ENCODE results near the gene RNU1-3. TPM values are rescaled to one million over a fixed set of nuclear protein-coding genes. Genes with fewer than 3 reads are reported as not detected.
"Not testable (repeated sequence)": the region's sequence is repeated elsewhere in the genome, so short reads cannot be mapped to it uniquely, and the experiment has no call there.

The RNU1-3 gene
- total and polyA plus RNA-seq, 4 donors = 1.2 to 29,651 (median 4,182) TPM; not detected in 1

- not testable (repeated sequence) for H3K9me3 ChIP-seq (ENCODE audit: control insufficient read depth, insufficient read depth, low read length)
- WGBS (ENCODE audit: insufficient coverage) = no CpG with 5 or more reads among the region's 32 CpGs
Observed at GRCh38 chr1:16658234-16658633, 8.5 kb downstream of the RNU1-3 start.

GRCh38 chr1:16656981-16657683 lies 9.6 kb downstream of the RNU1-3 start:
- H3K36me3 ChIP-seq (ENCODE audit: control insufficient read depth, insufficient read depth, low read length); H3K27me3 ChIP-seq (ENCODE audit: control insufficient read depth, insufficient read depth, low read length); H3K4me3 ChIP-seq (ENCODE audit: low read depth, low read length); H3K27ac ChIP-seq (ENCODE audit: low read depth, low read length); DNase-seq (ENCODE audit: low read depth in 4 of 6, low spot score in 6 of 6); H3K4me1 ChIP-seq (ENCODE audit: control insufficient read depth, insufficient read depth, low read length); H3K9me3 ChIP-seq (ENCODE audit: control insufficient read depth, insufficient read depth, low read length): not testable (repeated sequence)
- WGBS (ENCODE audit: insufficient coverage) = no CpG with 5 or more reads among the region's 14 CpGs

More at GRCh38 chr1:16658234-16658633, 8.5 kb downstream of the RNU1-3 start:
- DNase-seq (ENCODE audit: low read depth in 4 of 6, low spot score in 6 of 6); H3K36me3 ChIP-seq (ENCODE audit: control insufficient read depth, insufficient read depth, low read length); H3K4me1 ChIP-seq (ENCODE audit: control insufficient read depth, insufficient read depth, low read length); H3K27ac ChIP-seq (ENCODE audit: low read depth, low read length); H3K27me3 ChIP-seq (ENCODE audit: control insufficient read depth, insufficient read depth, low read length); H3K4me3 ChIP-seq (ENCODE audit: low read depth, low read length): not testable (repeated sequence)

- not testable (repeated sequence) for H3K27ac ChIP-seq (ENCODE audit: low read depth, low read length); H3K4me1 ChIP-seq (ENCODE audit: control insufficient read depth, insufficient read depth, low read length); H3K36me3 ChIP-seq (ENCODE audit: control insufficient read depth, insufficient read depth, low read length); H3K4me3 ChIP-seq (ENCODE audit: low read depth, low read length); DNase-seq (ENCODE audit: low read depth in 4 of 6, low spot score in 6 of 6); H3K27me3 ChIP-seq (ENCODE audit: control insufficient read depth, insufficient read depth, low read length); H3K9me3 ChIP-seq (ENCODE audit: control insufficient read depth, insufficient read depth, low read length)
- WGBS (ENCODE audit: insufficient coverage) = no CpG with 5 or more reads among the region's 6 CpGs
Observed at GRCh38 chr1:16656574-16656973, 10.2 kb downstream of the RNU1-3 start.

- H3K4me3 ChIP-seq (ENCODE audit: low read depth, low read length); H3K9me3 ChIP-seq (ENCODE audit: control insufficient read depth, insufficient read depth, low read length); H3K36me3 ChIP-seq (ENCODE audit: control insufficient read depth, insufficient read depth, low read length); DNase-seq (ENCODE audit: low read depth in 4 of 6, low spot score in 6 of 6); H3K4me1 ChIP-seq (ENCODE audit: control insufficient read depth, insufficient read depth, low read length); H3K27me3 ChIP-seq (ENCODE audit: control insufficient read depth, insufficient read depth, low read length); H3K27ac ChIP-seq (ENCODE audit: low read depth, low read length): not testable (repeated sequence)
- no CpG with 5 or more reads among the region's 1 CpG for WGBS (ENCODE audit: insufficient coverage)
Observed at GRCh38 chr1:16651560-16651959, 15.2 kb downstream of the RNU1-3 start.

GRCh38 chr1:16649960-16650359 lies 16.8 kb downstream of the RNU1-3 start:
- H3K36me3 ChIP-seq (ENCODE audit: control insufficient read depth, insufficient read depth, low read length); H3K4me3 ChIP-seq (ENCODE audit: low read depth, low read length); H3K27ac ChIP-seq (ENCODE audit: low read depth, low read length); H3K4me1 ChIP-seq (ENCODE audit: control insufficient read depth, insufficient read depth, low read length); DNase-seq (ENCODE audit: low read depth in 4 of 6, low spot score in 6 of 6); H3K27me3 ChIP-seq (ENCODE audit: control insufficient read depth, insufficient read depth, low read length); H3K9me3 ChIP-seq (ENCODE audit: control insufficient read depth, insufficient read depth, low read length): not testable (repeated sequence)
- no CpG with 5 or more reads among the region's 9 CpGs for WGBS (ENCODE audit: insufficient coverage)

- H3K27ac ChIP-seq (ENCODE audit: low read depth, low read length); H3K9me3 ChIP-seq (ENCODE audit: control insufficient read depth, insufficient read depth, low read length); H3K4me1 ChIP-seq (ENCODE audit: control insufficient read depth, insufficient read depth, low read length); H3K36me3 ChIP-seq (ENCODE audit: control insufficient read depth, insufficient read depth, low read length); H3K4me3 ChIP-seq (ENCODE audit: low read depth, low read length); DNase-seq (ENCODE audit: low read depth in 4 of 6, low spot score in 6 of 6); H3K27me3 ChIP-seq (ENCODE audit: control insufficient read depth, insufficient read depth, low read length): not testable (repeated sequence)
- no CpG with 5 or more reads among the region's 6 CpGs for WGBS (ENCODE audit: insufficient coverage)
Observed at GRCh38 chr1:16649390-16649789, 17.4 kb downstream of the RNU1-3 start.

GRCh38 chr1:16648756-16649155 lies 18.0 kb downstream of the RNU1-3 start:
- not testable (repeated sequence) for DNase-seq (ENCODE audit: low read depth in 4 of 6, low spot score in 6 of 6); H3K4me3 ChIP-seq (ENCODE audit: low read depth, low read length); H3K27me3 ChIP-seq (ENCODE audit: control insufficient read depth, insufficient read depth, low read length); H3K27ac ChIP-seq (ENCODE audit: low read depth, low read length); H3K9me3 ChIP-seq (ENCODE audit: control insufficient read depth, insufficient read depth, low read length); H3K36me3 ChIP-seq (ENCODE audit: control insufficient read depth, insufficient read depth, low read length)
- peaks cover 15% of the 10 kb centered on the region for H3K4me1 ChIP-seq (ENCODE audit: control insufficient read depth, insufficient read depth, low read length)
- WGBS (ENCODE audit: insufficient coverage) = no CpG with 5 or more reads among the region's 8 CpGs

- peaks cover 20% of the 10 kb centered on the region for H3K4me1 ChIP-seq (ENCODE audit: control insufficient read depth, insufficient read depth, low read length)
- H3K27ac ChIP-seq (ENCODE audit: low read depth, low read length); H3K9me3 ChIP-seq (ENCODE audit: control insufficient read depth, insufficient read depth, low read length); H3K27me3 ChIP-seq (ENCODE audit: control insufficient read depth, insufficient read depth, low read length); H3K4me3 ChIP-seq (ENCODE audit: low read depth, low read length); H3K36me3 ChIP-seq (ENCODE audit: control insufficient read depth, insufficient read depth, low read length); DNase-seq (ENCODE audit: low read depth in 4 of 6, low spot score in 6 of 6): not testable (repeated sequence)
- WGBS (ENCODE audit: insufficient coverage) = no CpG with 5 or more reads among the region's 32 CpGs
Observed at GRCh38 chr1:16648250-16648649, 18.5 kb downstream of the RNU1-3 start.

GRCh38 chr1:16647179-16648176 lies 19.3 kb downstream of the RNU1-3 start:
- not testable (repeated sequence) for H3K36me3 ChIP-seq (ENCODE audit: control insufficient read depth, insufficient read depth, low read length); H3K9me3 ChIP-seq (ENCODE audit: control insufficient read depth, insufficient read depth, low read length); DNase-seq (ENCODE audit: low read depth in 4 of 6, low spot score in 6 of 6); H3K27ac ChIP-seq (ENCODE audit: low read depth, low read length); H3K27me3 ChIP-seq (ENCODE audit: control insufficient read depth, insufficient read depth, low read length); H3K4me3 ChIP-seq (ENCODE audit: low read depth, low read length)
- 29% methylated on average over 10 of the region's 84 CpGs for WGBS (ENCODE audit: insufficient coverage)
- peaks cover 28% of the 10 kb centered on the region for H3K4me1 ChIP-seq (ENCODE audit: control insufficient read depth, insufficient read depth, low read length)

All from spinal cord (tissue), 10 donors.